B cell (primary cell): ENCODE measurements around the gene WDFY4. TPM values are rescaled to one million over a fixed set of nuclear protein-coding genes. Genes with fewer than 3 reads are reported as not detected.

Experiments
- ATAC-seq: fragments of 200-7000 bp; cut with Tn5 transposase; one replicate; pipeline ENCODE4 v1.10.0; 2021; ENCODE audit warnings: low read depth, mild to moderate bottlenecking, moderate number of reproducible peaks, moderate library complexity
- CTCF ChIA-PET: fragments of 350-600 bp; sonication (Branson Sonifier 250); formaldehyde crosslinking; loops from one replicate; lab custom pipeline; 2021; ENCODE audit warnings: antibody characterized with exemption, inconsistent platforms; lab: Charles Lee
- POLR2A ChIA-PET: fragments of 350-600 bp; sonication (Branson Sonifier 250); formaldehyde crosslinking; loops from one replicate; lab custom pipeline; 2021; ENCODE audit warnings: antibody characterized with exemption; lab: Charles Lee
- DNase-seq: peaks from one replicate; pipeline ENCODE4 v3.0.0; 2013
- H2AFZ ChIP-seq: 2 replicates; pipeline ENCODE4 v1.6.1; 2012; ENCODE audit warnings: mild to moderate bottlenecking, low read depth, low read length; ENCODE audit not compliant: insufficient read depth, poor library complexity, severe bottlenecking
- H3K27ac ChIP-seq, 2 donors: 1 replicate in 1 of 2; 2 replicates in 1 of 2; pipeline ENCODE4 v1.5.1; 2012 to 2013; ENCODE audit warnings: low read length in 2 of 2, mild to moderate bottlenecking in 2 of 2, moderate library complexity in 1 of 2
- H3K27me3 ChIP-seq, 4 experiments: fragments of 200-600 bp in 1 of 4; sonication (generic) in 1 of 4; replicated peaks in 1 of 4; 1 replicate in 2 of 4; 2 replicates in 2 of 4; pipeline versions ENCODE4 v1.6.1 to v1.7.0; 2013 to 2016; ENCODE audit warnings: low read length in 3 of 4, mild to moderate bottlenecking in 2 of 4, mixed read lengths in 1 of 4, moderate library complexity in 1 of 4; ENCODE audit not compliant: insufficient read depth in 4 of 4, control insufficient read depth in 3 of 4; ENCODE audit errors: control extremely low read depth in 1 of 4
- H3K36me3 ChIP-seq, 2 experiments: replicated peaks in 1 of 2; 1 replicate in 1 of 2; 2 replicates in 1 of 2; pipeline versions ENCODE4 v1.6.1 to v1.7.1; 2013; ENCODE audit warnings: low read length in 1 of 2; ENCODE audit not compliant: insufficient read depth in 2 of 2, control insufficient read depth in 1 of 2; ENCODE audit errors: control extremely low read depth in 1 of 2, extremely low read depth in 1 of 2
- H3K4me1 ChIP-seq, 2 donors: fragments of 200-600 bp in 1 of 2; sonication (generic) in 1 of 2; 1 replicate in 1 of 2; 2 replicates in 1 of 2; pipeline versions ENCODE4 v1.5.1 to v1.6.1; 2013 to 2017; ENCODE audit warnings: low read length in 2 of 2; ENCODE audit not compliant: control insufficient read depth in 2 of 2, insufficient read depth in 2 of 2
- H3K4me2 ChIP-seq: replicated peaks from 2 replicates; pipeline ENCODE3; 2012; ENCODE audit warnings: mild to moderate bottlenecking, low read depth, low read length; ENCODE audit not compliant: poor library complexity, severe bottlenecking
- H3K4me3 ChIP-seq, 5 experiments: fragments of 200-600 bp in 1 of 5; sonication (generic) in 1 of 5; 1 replicate in 3 of 5; 2 replicates in 2 of 5; pipeline versions ENCODE4 v1.5.1 to v1.7.0; 2011 to 2016; ENCODE audit warnings: low read length in 4 of 5, mild to moderate bottlenecking in 4 of 5, low read depth in 2 of 5, control low read depth in 1 of 5, moderate library complexity in 1 of 5; ENCODE audit not compliant: insufficient read depth in 1 of 5; ENCODE audit errors: control extremely low read depth in 1 of 5, extremely low read depth in 1 of 5
- H3K79me2 ChIP-seq: fragments of 200-600 bp; sonication (generic); one replicate; pipeline ENCODE4 v1.6.0; 2016; ENCODE audit warnings: low read length; ENCODE audit not compliant: control insufficient read depth, insufficient read depth
- H3K9ac ChIP-seq: fragments of 200-600 bp; sonication (generic); 2 replicates; pipeline ENCODE4 v1.6.1; 2017; ENCODE audit warnings: mild to moderate bottlenecking, low read length, moderate library complexity
- H3K9me3 ChIP-seq, 3 donors: one replicate each; pipeline versions ENCODE4 v1.6.1 to v1.7.1; 2013; ENCODE audit warnings: low read length in 2 of 3; ENCODE audit not compliant: control insufficient read depth in 2 of 3, insufficient read depth in 1 of 3; ENCODE audit errors: control extremely low read depth in 1 of 3
- H4K20me1 ChIP-seq: 2 replicates; pipeline ENCODE4 v1.6.0; 2012; ENCODE audit warnings: mild to moderate bottlenecking, low read length; ENCODE audit not compliant: insufficient read depth, control insufficient read depth, poor library complexity, severe bottlenecking
- H3K27ac Mint-ChIP-seq: one replicate; pipeline ENCODE4 v1.8.0; 2021; ENCODE audit warnings: mixed read lengths
- H3K27me3 Mint-ChIP-seq: one replicate; pipeline ENCODE4 v1.8.0; 2021; ENCODE audit warnings: mixed read lengths
- H3K4me1 Mint-ChIP-seq: one replicate; pipeline ENCODE4 v1.8.0; 2021; ENCODE audit warnings: mixed read lengths
- H3K4me3 Mint-ChIP-seq: one replicate; pipeline ENCODE4 v1.8.0; 2021; ENCODE audit warnings: mixed read lengths
- H3K9me3 Mint-ChIP-seq: one replicate; pipeline ENCODE4 v1.8.0; 2022; ENCODE audit warnings: mixed read lengths; ENCODE audit not compliant: insufficient read depth
- EZH2 ChIP-seq: IDR thresholded peaks from 2 replicates; pipeline ENCODE4 v1.6.1; 2012; ENCODE audit warnings: borderline replicate concordance, low read depth, mild to moderate bottlenecking, moderate library complexity, low read length; ENCODE audit not compliant: insufficient read depth, poor library complexity, severe bottlenecking
- WGBS: methylation state at CpG from one replicate; pipeline ENCODE4 v1.1.5; 2013; ENCODE audit warnings: missing lambda C conversion rate; ENCODE audit not compliant: insufficient coverage; 5-methylcytosine and 5-hydroxymethylcytosine counted together
- intact Hi-C: fragments of 100-400 bp; cut with micrococcal nuclease; formaldehyde crosslinking; loops from one replicate; pipeline ENCODE4 v1.10.0; 2022
- polyA plus RNA-seq: library from polyadenylated mRNA; depleted of rRNA; stranded (reverse); fragments of >200 nt; gene quantifications from 2 replicates; pipeline ENCODE4 v1.2.3, GENCODE V29; 2012
- total RNA-seq, 2 donors: library from RNA; stranded (reverse); fragments of 120-200 nt in 1 of 2; gene quantifications; 1 replicate in 1 of 2; 2 replicates in 1 of 2; pipeline versions ENCODE4 v1.2.3 to v1.2.4, GENCODE V29; 2013 to 2022
- TF ChIP-seq, protein P1 (sequence below): fragments of 200-600 bp; IDR thresholded peaks from one replicate; pipeline ENCODE4 v1.8.0; 2022; ENCODE audit warnings: antibody characterized with exemption, mild to moderate bottlenecking

The WDFY4 gene
- total and polyA plus RNA-seq, 2 donors (not counting 1 experiment from before 2014, with no cell fraction given): 262 to 560 TPM

DNA sequence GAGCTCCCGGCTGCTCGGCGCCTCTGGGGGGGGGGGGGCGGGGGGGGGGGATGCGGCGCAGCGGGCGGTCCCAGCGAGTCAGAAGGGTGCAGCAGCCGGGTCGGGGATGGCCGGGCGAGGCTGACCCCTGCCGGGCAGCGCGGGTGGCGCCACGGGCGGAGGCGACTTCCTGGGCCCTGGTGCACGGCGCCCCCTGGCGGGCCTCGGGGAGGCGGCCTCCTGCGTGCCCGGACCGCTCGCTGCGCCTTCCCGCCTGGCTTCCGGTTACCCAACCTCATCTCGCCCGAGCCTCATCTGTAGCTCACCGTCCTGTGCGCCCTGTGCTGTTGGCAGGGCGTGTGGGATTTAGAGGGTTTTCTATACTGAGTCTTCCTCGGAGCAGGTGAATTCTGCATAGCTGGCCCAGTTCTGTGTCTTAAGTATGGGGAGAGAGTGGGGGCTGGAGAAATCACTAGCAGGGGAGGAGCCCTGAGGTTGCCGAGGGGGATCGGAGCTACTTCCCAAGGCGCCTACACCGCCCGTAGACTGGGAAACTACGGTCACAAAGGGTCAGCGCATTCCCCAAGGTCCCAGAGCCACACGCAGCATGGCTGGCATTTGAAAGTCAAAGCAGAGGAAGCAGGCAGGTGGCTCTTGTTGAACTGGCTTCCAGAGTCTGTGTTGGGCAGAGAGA is 28.3 kb upstream of the WDFY4 start:
- intact Hi-C loops: loop anchor here (1.0 to 5.0 kb wide), 9 partner anchors 22 to 881 kb away; partner anchors contain the start of genes ERCC6 and MAPK8
- ChIA-PET POLR2A (interaction anchor here (0.6 to 1.1 kb wide), 8 partner anchors 15 to 105 kb away, joined by 3 to 4 read pairs (median 3); no protein-coding TSS in a partner anchor), CTCF (interaction anchor here (0.6 to 15.7 kb wide), 77 partner anchors 9 to 857 kb away, joined by 3 to 521 read pairs (median 6); partner anchors contain the start of genes ARHGAP22 and WDFY4)
- Histone ChIP-seq H2AFZ (peak overlapping the region; percentile 81), H3K79me2 (peaks cover 39% of the 10 kb centered on the region), H3K4me2 (peak overlapping the region; percentile 87), H4K20me1 (peaks cover 17% of the 10 kb centered on the region), H3K4me3 (peak overlapping the region; percentile 33 to 59 (median 53)), H3K27ac (no peak overlapping the region), H3K36me3 (no peaks in the 10 kb centered on the region), H3K9ac (peak overlapping the region; percentile 63), H3K4me1 (peaks cover 45 to 47% of the 10 kb centered on the region in 2 donors), H3K27me3 (peaks cover 0 to 16% (median 8%) of the 10 kb centered on the region in 4 experiments), H3K9me3 (peaks cover 0 to 2% (median 0%) of the 10 kb centered on the region in 3 donors)
- H3K4me1 Mint-ChIP-seq: peaks cover 52% of the 10 kb centered on the region
- H3K9me3 Mint-ChIP-seq: no peaks in the 10 kb centered on the region
- DNase-seq (peak; percentile 96), ATAC-seq (peak; percentile 94)
- H3K27me3 Mint-ChIP-seq: peaks cover 4% of the 10 kb centered on the region
- 2% methylated on average over 37 of the region's 46 CpGs for WGBS
- no peak for TF ChIP-seq EZH2
- TF ChIP-seq, protein P1, sequence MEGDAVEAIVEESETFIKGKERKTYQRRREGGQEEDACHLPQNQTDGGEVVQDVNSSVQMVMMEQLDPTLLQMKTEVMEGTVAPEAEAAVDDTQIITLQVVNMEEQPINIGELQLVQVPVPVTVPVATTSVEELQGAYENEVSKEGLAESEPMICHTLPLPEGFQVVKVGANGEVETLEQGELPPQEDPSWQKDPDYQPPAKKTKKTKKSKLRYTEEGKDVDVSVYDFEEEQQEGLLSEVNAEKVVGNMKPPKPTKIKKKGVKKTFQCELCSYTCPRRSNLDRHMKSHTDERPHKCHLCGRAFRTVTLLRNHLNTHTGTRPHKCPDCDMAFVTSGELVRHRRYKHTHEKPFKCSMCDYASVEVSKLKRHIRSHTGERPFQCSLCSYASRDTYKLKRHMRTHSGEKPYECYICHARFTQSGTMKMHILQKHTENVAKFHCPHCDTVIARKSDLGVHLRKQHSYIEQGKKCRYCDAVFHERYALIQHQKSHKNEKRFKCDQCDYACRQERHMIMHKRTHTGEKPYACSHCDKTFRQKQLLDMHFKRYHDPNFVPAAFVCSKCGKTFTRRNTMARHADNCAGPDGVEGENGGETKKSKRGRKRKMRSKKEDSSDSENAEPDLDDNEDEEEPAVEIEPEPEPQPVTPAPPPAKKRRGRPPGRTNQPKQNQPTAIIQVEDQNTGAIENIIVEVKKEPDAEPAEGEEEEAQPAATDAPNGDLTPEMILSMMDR: peak; percentile 99
- H3K27ac Mint-ChIP-seq: peak overlapping the region; percentile 72
- H3K4me3 Mint-ChIP-seq: peak overlapping the region; percentile 86

DNA sequence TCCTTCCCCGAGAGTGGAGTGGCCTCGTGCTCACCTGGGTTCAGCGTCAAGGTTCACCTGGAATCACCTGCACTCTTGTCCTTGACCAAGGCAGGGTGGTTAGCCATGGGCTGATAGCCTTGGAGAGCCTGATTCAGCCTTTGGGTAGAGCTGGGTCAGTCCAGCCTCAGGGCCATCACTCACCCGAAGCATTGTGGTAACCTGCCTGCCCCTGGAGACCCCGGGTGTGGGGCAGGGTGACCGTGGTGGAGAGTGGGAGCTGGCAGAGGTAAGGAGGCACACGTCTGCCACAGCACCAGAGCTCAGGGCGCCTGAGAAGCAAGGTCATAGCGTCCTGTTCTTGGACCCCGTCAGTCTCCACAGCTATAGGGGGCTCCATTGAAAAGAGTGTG is 27.8 kb upstream of the WDFY4 start:
- H3K4me2 ChIP-seq: peak overlapping the region; percentile 87
- H3K27ac ChIP-seq: no peak overlapping the region
- peak overlapping the region; percentile 81 for H2AFZ ChIP-seq
- CTCF ChIA-PET: interaction anchor here (0.7 to 15.7 kb wide), 69 partner anchors 8 to 855 kb away, joined by 3 to 521 read pairs (median 8); partner anchors contain the start of genes ARHGAP22 and WDFY4
- H3K4me3 ChIP-seq: peak overlapping the region; percentile 33 to 59 (median 52)
- TF ChIP-seq, protein P1: no peak
- TF ChIP-seq EZH2: no peak
- DNase-seq (no peak), ATAC-seq (no peak)
- intact Hi-C loops: loop anchor here (1.0 to 5.0 kb wide), 9 partner anchors 23 to 880 kb away; partner anchors contain the start of genes ERCC6 and MAPK8
- Mint-ChIP-seq H3K27ac (no peak overlapping the region), H3K27me3 (peaks cover 4% of the 10 kb centered on the region), H3K9me3 (no peaks in the 10 kb centered on the region), H3K4me1 (peaks cover 51% of the 10 kb centered on the region), H3K4me3 (peak overlapping the region; percentile 86)
- H3K27me3 ChIP-seq: peaks cover 0 to 16% (median 7%) of the 10 kb centered on the region in 4 experiments
- H3K9me3 ChIP-seq: no peaks in the 10 kb centered on the region
- H3K4me1 ChIP-seq: peaks cover 47 to 49% of the 10 kb centered on the region in 2 donors
- 51% methylated on average over 10 of the region's 10 CpGs for WGBS
- peaks cover 44% of the 10 kb centered on the region for H3K79me2 ChIP-seq
- H4K20me1 ChIP-seq: peaks cover 17% of the 10 kb centered on the region
- H3K9ac ChIP-seq: peak overlapping the region; percentile 63
- H3K36me3 ChIP-seq: no peaks in the 10 kb centered on the region
- POLR2A ChIA-PET: no interaction called here
